CD14-positive monocyte (primary cell): ENCODE measurements around the gene TTLL7. TPM values are rescaled to one million over a fixed set of nuclear protein-coding genes. Genes with fewer than 3 reads are reported as not detected.

Experiments used
- DNase-seq, 3 donors: peaks; one replicate each; pipeline ENCODE4 v3.0.0-alpha.2; 2011 to 2022
- H2AFZ ChIP-seq: 2 replicates; pipeline ENCODE4 v1.6.0; 2012; ENCODE audit warnings: mild to moderate bottlenecking, low read depth, low read length, inconsistent platforms; ENCODE audit not compliant: insufficient read depth, poor library complexity, severe bottlenecking
- H3K27ac ChIP-seq, 2 donors: 1 replicate in 1 of 2; 2 replicates in 1 of 2; pipeline ENCODE4 v1.5.1; 2012 to 2013; ENCODE audit warnings: low read length in 2 of 2, control low read depth in 1 of 2, inconsistent platforms in 1 of 2, low read depth in 1 of 2, mild to moderate bottlenecking in 1 of 2
- H3K27me3 ChIP-seq, 2 donors: one replicate each; pipeline versions ENCODE4 v1.6.0 to v1.6.1; 2011 to 2013; ENCODE audit warnings: low read length in 2 of 2; ENCODE audit not compliant: control insufficient read depth in 2 of 2, insufficient read depth in 2 of 2
- H3K36me3 ChIP-seq, 2 donors: replicated peaks in 1 of 2; 1 replicate in 1 of 2; 2 replicates in 1 of 2; pipeline versions ENCODE4 v1.5.1 to v1.6.1; 2012 to 2013; ENCODE audit warnings: low read length in 2 of 2, control low read depth in 1 of 2, inconsistent platforms in 1 of 2, mild to moderate bottlenecking in 1 of 2; ENCODE audit not compliant: insufficient read depth in 2 of 2, control insufficient read depth in 1 of 2
- H3K4me1 ChIP-seq, 2 donors: 1 replicate in 1 of 2; 2 replicates in 1 of 2; pipeline versions ENCODE4 v1.5.1 to v1.6.1; 2012 to 2013; ENCODE audit warnings: low read length in 2 of 2, control low read depth in 1 of 2, inconsistent platforms in 1 of 2, mild to moderate bottlenecking in 1 of 2, moderate library complexity in 1 of 2; ENCODE audit not compliant: insufficient read depth in 2 of 2, control insufficient read depth in 1 of 2
- H3K4me2 ChIP-seq: replicated peaks from 2 replicates; pipeline ENCODE3; 2012; ENCODE audit warnings: low read length, moderate library complexity, mild to moderate bottlenecking; ENCODE audit not compliant: poor library complexity, severe bottlenecking; ENCODE audit errors: extremely low read depth
- H3K4me3 ChIP-seq, 3 experiments: fragments of 200-600 bp in 1 of 3; sonication (generic) in 1 of 3; replicated peaks in 1 of 3; 1 replicate in 2 of 3; 2 replicates in 1 of 3; pipeline ENCODE4 v1.5.1; 2011 to 2013; ENCODE audit warnings: low read length in 3 of 3, mild to moderate bottlenecking in 3 of 3, control low read depth in 2 of 3, low read depth in 2 of 3, inconsistent platforms in 1 of 3, moderate library complexity in 1 of 3
- H3K79me2 ChIP-seq: 2 replicates; pipeline ENCODE4 v1.6.0; 2012; ENCODE audit warnings: mild to moderate bottlenecking, control low read depth, inconsistent platforms, low read length, moderate library complexity; ENCODE audit not compliant: insufficient read depth
- H3K9ac ChIP-seq: 2 replicates; pipeline ENCODE4 v1.6.0; 2017; ENCODE audit warnings: low read length, mild to moderate bottlenecking; ENCODE audit not compliant: insufficient read depth, poor library complexity, severe bottlenecking
- H3K9me3 ChIP-seq, 2 donors: replicated peaks in 1 of 2; 1 replicate in 1 of 2; 2 replicates in 1 of 2; pipeline versions ENCODE4 v1.5.1 to v1.6.1; 2012 to 2013; ENCODE audit warnings: low read length in 2 of 2, control low read depth in 1 of 2; ENCODE audit not compliant: control insufficient read depth in 1 of 2, insufficient read depth in 1 of 2
- H4K20me1 ChIP-seq: 2 replicates; pipeline ENCODE4 v1.6.0; 2012; ENCODE audit warnings: mild to moderate bottlenecking, low read length, control low read depth, moderate library complexity; ENCODE audit not compliant: insufficient read depth
- H3K27ac Mint-ChIP-seq, 7 donors: one replicate each; pipeline ENCODE4 v1.8.0; 2020; ENCODE audit warnings: mild to moderate bottlenecking in 7 of 7, mixed read lengths in 7 of 7, moderate library complexity in 6 of 7, inconsistent platforms in 2 of 7
- H3K27me3 Mint-ChIP-seq, 3 donors: one replicate each; pipeline ENCODE4 v1.8.0; 2021 to 2022; ENCODE audit warnings: low read depth in 3 of 3, mild to moderate bottlenecking in 3 of 3, mixed read lengths in 3 of 3, moderate library complexity in 3 of 3, inconsistent platforms in 1 of 3
- H3K36me3 Mint-ChIP-seq, 2 donors: one replicate each; pipeline ENCODE4 v1.8.0; 2020; ENCODE audit warnings: mixed read lengths in 2 of 2, inconsistent platforms in 1 of 2, mild to moderate bottlenecking in 1 of 2
- H3K4me1 Mint-ChIP-seq: one replicate; pipeline ENCODE4 v1.8.0; 2020; ENCODE audit warnings: mild to moderate bottlenecking, mixed read lengths
- H3K4me3 Mint-ChIP-seq, 2 donors: one replicate each; pipeline ENCODE4 v1.8.0; 2020; ENCODE audit warnings: mild to moderate bottlenecking in 2 of 2, mixed read lengths in 2 of 2, moderate library complexity in 1 of 2
- H3K9me3 Mint-ChIP-seq, 7 donors: one replicate each; pipeline ENCODE4 v1.8.0; 2020 to 2022; ENCODE audit warnings: mixed read lengths in 7 of 7, mild to moderate bottlenecking in 6 of 7, moderate library complexity in 6 of 7, inconsistent platforms in 2 of 7
- CTCF ChIP-seq: fragments of 200-600 bp; IDR thresholded peaks from one replicate; pipeline ENCODE4 v1.8.0; 2022; ENCODE audit warnings: antibody characterized with exemption, mild to moderate bottlenecking
- WGBS: methylation state at CpG from one replicate; pipeline ENCODE4 v1.1.5; 2013; ENCODE audit warnings: missing lambda C conversion rate; ENCODE audit not compliant: insufficient coverage; 5-methylcytosine and 5-hydroxymethylcytosine counted together
- intact Hi-C, 2 donors: fragments of 100-400 bp; cut with micrococcal nuclease; formaldehyde crosslinking; loops; one replicate each; pipeline versions ENCODE4 v1.15.0 to v1.15.1; 2023
- polyA plus RNA-seq, 3 donors: library from polyadenylated mRNA; depleted of rRNA in 1 of 3; unstranded in 2 of 3; stranded (reverse) in 1 of 3; fragments of 300-500 nt in 2 of 3; fragments of >200 nt in 1 of 3; fragmentation: Illumina TruSeq in 2 of 3; gene quantifications; 1 replicate in 2 of 3; 2 replicates in 1 of 3; pipeline ENCODE4 v1.2.3, GENCODE V29; 2012 to 2021

TTLL7 gene
- polyA plus RNA-seq, 3 donors, result 0.12 to 0.69 TPM; not detected in 1

GRCh38 chr1:83857103-83857502, 141.8 kb downstream of the TTLL7 start:
- Histone ChIP-seq H3K4me3 (no peak overlapping the region), H3K9me3 (no peaks in the 10 kb centered on the region), H3K27ac (no peak overlapping the region), H3K79me2 (no peaks in the 10 kb centered on the region), H3K27me3 (peaks cover 3 to 8% of the 10 kb centered on the region in 2 donors), H2AFZ (no peak overlapping the region), H3K4me2 (no peak overlapping the region), H3K36me3 (no peaks in the 10 kb centered on the region), H4K20me1 (no peaks in the 10 kb centered on the region), H3K4me1 (peaks cover 4 to 8% of the 10 kb centered on the region in 2 donors), H3K9ac (no peak overlapping the region)
- Mint-ChIP-seq H3K9me3 (no peaks in the 10 kb centered on the region), H3K36me3 (no peaks in the 10 kb centered on the region), H3K4me3 (no peak overlapping the region), H3K4me1 (peaks cover 7% of the 10 kb centered on the region), H3K27me3 (peaks cover 2 to 7% (median 6%) of the 10 kb centered on the region in 3 donors), H3K27ac (no peak overlapping the region)
- intact Hi-C loops, result no loop called here
- no CpG with 5 or more reads among the region's 1 CpG for WGBS
- peak in 1 of 3 donors; percentile 13 for DNase-seq
- no peak for TF ChIP-seq CTCF

GRCh38 chr1:83856381-83856780, 142.6 kb downstream of the TTLL7 start:
- Histone ChIP-seq H3K27ac (no peak overlapping the region), H3K9ac (no peak overlapping the region), H3K36me3 (no peaks in the 10 kb centered on the region), H4K20me1 (no peaks in the 10 kb centered on the region), H3K27me3 (peaks cover 3 to 5% of the 10 kb centered on the region in 2 donors), H3K9me3 (no peaks in the 10 kb centered on the region), H3K4me2 (no peak overlapping the region), H2AFZ (no peak overlapping the region), H3K4me3 (no peak overlapping the region), H3K4me1 (peaks cover 4 to 8% of the 10 kb centered on the region in 2 donors), H3K79me2 (no peaks in the 10 kb centered on the region)
- H3K4me1 Mint-ChIP-seq, result peaks cover 7% of the 10 kb centered on the region
- H3K27me3 Mint-ChIP-seq, result peaks cover 2 to 6% (median 6%) of the 10 kb centered on the region in 3 donors
- H3K9me3 Mint-ChIP-seq, result no peaks in the 10 kb centered on the region
- H3K36me3 Mint-ChIP-seq, result no peaks in the 10 kb centered on the region
- DNase-seq, result no peak
- intact Hi-C loops, result no loop called here
- H3K4me3 Mint-ChIP-seq, result no peak overlapping the region
- no peak for TF ChIP-seq CTCF
- no CpG with 5 or more reads among the region's 2 CpGs for WGBS
- no peak overlapping the region for H3K27ac Mint-ChIP-seq
